WTC11 (cell line): ENCODE data around the gene TPTE2. TPM values are rescaled to one million over a fixed set of nuclear protein-coding genes. Genes with fewer than 3 reads are reported as not detected.

ENCODE experiments used
- ATAC-seq: fragments of 200-7000 bp; cut with Tn5 transposase; 2 replicates; pipeline ENCODE4 v1.10.0; 2021; ENCODE audit warnings: mild to moderate bottlenecking, moderate library complexity
- CTCF ChIA-PET: fragments of 300-600 bp; sonication (Branson Sonifier 250); formaldehyde crosslinking; loops from one replicate; lab custom pipeline; 2021; ENCODE audit warnings: antibody characterized with exemption; lab: Charles Lee
- POLR2A ChIA-PET: fragments of 350-600 bp; sonication (Branson Sonifier 250); formaldehyde crosslinking; loops from one replicate; lab custom pipeline; 2021; ENCODE audit warnings: antibody characterized with exemption; lab: Charles Lee
- DNase-seq: peaks from one replicate; pipeline ENCODE4 v3.0.0; 2021; ENCODE audit warnings: low spot score
- H3K27ac Mint-ChIP-seq: 2 replicates; pipeline ENCODE4 v1.8.0; 2021; ENCODE audit warnings: mixed read lengths
- H3K27me3 Mint-ChIP-seq: 2 replicates; pipeline ENCODE4 v1.8.0; 2021; ENCODE audit warnings: low read depth, mild to moderate bottlenecking, moderate library complexity, mixed read lengths
- H3K36me3 Mint-ChIP-seq: 2 replicates; pipeline ENCODE4 v1.8.0; 2021; ENCODE audit warnings: mixed read lengths
- H3K4me1 Mint-ChIP-seq: 2 replicates; pipeline ENCODE4 v1.8.0; 2022; ENCODE audit warnings: mixed read lengths
- H3K4me3 Mint-ChIP-seq: 2 replicates; pipeline ENCODE4 v1.8.0; 2021; ENCODE audit warnings: mild to moderate bottlenecking, moderate library complexity, mixed read lengths
- H3K9me3 Mint-ChIP-seq: 2 replicates; pipeline ENCODE4 v1.8.0; 2021; ENCODE audit warnings: mixed read lengths
- ARID4B ChIP-seq: sonication (generic); formaldehyde crosslinking; IDR thresholded peaks from 2 replicates; pipeline ENCODE4 v1.8.0; 2023; ENCODE audit warnings: missing genetic modification reagents, mild to moderate bottlenecking, borderline replicate concordance
- ATF6 ChIP-seq: sonication (generic); formaldehyde crosslinking; IDR thresholded peaks from 2 replicates; pipeline ENCODE4 v1.8.1; 2023; ENCODE audit warnings: mild to moderate bottlenecking, missing genetic modification reagents
- CTCF ChIP-seq: fragments of 200-600 bp; IDR thresholded peaks from 2 replicates; pipeline ENCODE4 v1.8.0; 2022; ENCODE audit warnings: antibody characterized with exemption
- E2F5 ChIP-seq: sonication (generic); formaldehyde crosslinking; IDR thresholded peaks from 2 replicates; pipeline ENCODE4 v1.8.1; 2022; ENCODE audit warnings: mild to moderate bottlenecking, moderate library complexity, missing genetic modification reagents
- ELF4 ChIP-seq: sonication (generic); formaldehyde crosslinking; IDR thresholded peaks from 2 replicates; pipeline ENCODE4 v1.8.1; 2022; ENCODE audit warnings: low read depth, mild to moderate bottlenecking, moderate library complexity, missing genetic modification reagents
- FOXK1 ChIP-seq: sonication (generic); formaldehyde crosslinking; IDR thresholded peaks from 2 replicates; pipeline ENCODE4 v1.8.0; 2022; ENCODE audit warnings: mild to moderate bottlenecking, moderate library complexity, missing genetic modification reagents
- FOXP1 ChIP-seq: sonication (generic); formaldehyde crosslinking; IDR thresholded peaks from 2 replicates; pipeline ENCODE4 v1.8.0; 2022; ENCODE audit warnings: missing genetic modification reagents, mild to moderate bottlenecking, moderate library complexity, borderline replicate concordance
- GABPB1 ChIP-seq: sonication (generic); formaldehyde crosslinking; IDR thresholded peaks from 2 replicates; pipeline ENCODE4 v1.8.1; 2023; ENCODE audit warnings: mild to moderate bottlenecking, missing genetic modification reagents
- IRF2 ChIP-seq: sonication (generic); formaldehyde crosslinking; IDR thresholded peaks from 2 replicates; pipeline ENCODE4 v1.8.0; 2022; ENCODE audit warnings: low read depth, missing genetic modification reagents, borderline replicate concordance
- JAZF1 ChIP-seq: fragments of 250-450 bp; sonication (Bioruptor Pico); IDR thresholded peaks from 2 replicates; pipeline ENCODE4 v1.9.0; 2021; ENCODE audit warnings: moderate library complexity, mild to moderate bottlenecking, inconsistent platforms
- NR2C2 ChIP-seq: sonication (generic); formaldehyde crosslinking; IDR thresholded peaks from 2 replicates; pipeline ENCODE4 v1.8.0; 2022; ENCODE audit warnings: mild to moderate bottlenecking, missing genetic modification reagents
- NR3C1 ChIP-seq: sonication (generic); formaldehyde crosslinking; conservative IDR thresholded peaks from 2 replicates; pipeline ENCODE4 v1.8.1; 2023; ENCODE audit warnings: low read depth, mild to moderate bottlenecking, missing genetic modification reagents
- PRRX2 ChIP-seq: fragments of 250-450 bp; sonication (Bioruptor Pico); IDR thresholded peaks from 2 replicates; pipeline ENCODE4 v1.8.0; 2021; ENCODE audit warnings: mild to moderate bottlenecking
- STAT6 ChIP-seq: sonication (generic); formaldehyde crosslinking; conservative IDR thresholded peaks from 2 replicates; pipeline ENCODE4 v1.8.1; 2023; ENCODE audit warnings: mild to moderate bottlenecking, low read depth, missing genetic modification reagents, moderate library complexity
- USF2 ChIP-seq: sonication (generic); formaldehyde crosslinking; IDR thresholded peaks from 2 replicates; pipeline ENCODE4 v1.8.1; 2023; ENCODE audit warnings: mild to moderate bottlenecking, missing genetic modification reagents, moderate library complexity
- ZNF219 ChIP-seq: sonication (generic); formaldehyde crosslinking; IDR thresholded peaks from 2 replicates; pipeline ENCODE4 v1.8.0; 2023; ENCODE audit warnings: missing genetic modification reagents, mild to moderate bottlenecking, borderline replicate concordance
- ZNF263 ChIP-seq: sonication (generic); formaldehyde crosslinking; IDR thresholded peaks from 2 replicates; pipeline ENCODE4 v1.8.1; 2022; ENCODE audit warnings: low read depth, mild to moderate bottlenecking, moderate library complexity, missing genetic modification reagents
- total RNA-seq: library from RNA; stranded (reverse); gene quantifications from 3 replicates; pipeline ENCODE4 v1.2.3, GENCODE V29; 2021

TPTE2 gene
- total RNA-seq, 1 experiment from 2014 or later = not detected

GRCh38 chr13:19606152-19606551 is 44.8 kb upstream of the TPTE2 start:
- Mint-ChIP-seq H3K27ac (no peak overlapping the region), H3K27me3 (peaks cover 40% of the 10 kb centered on the region), H3K4me1 (no peaks in the 10 kb centered on the region), H3K9me3 (peaks cover 62% of the 10 kb centered on the region), H3K36me3 (peaks cover 40% of the 10 kb centered on the region), H3K4me3 (no peak overlapping the region)
- DNase-seq = no peak
- ChIA-PET CTCF (no interaction called here), POLR2A (no interaction called here)
- no peak for ATAC-seq
- TF ChIP-seq E2F5 (CRISPR knock-in tag) = no peak
- no peak for TF ChIP-seq STAT6
- TF ChIP-seq ZNF263 (CRISPR knock-in tag) = no peak
- TF ChIP-seq JAZF1 (CRISPR knock-in tag) = no peak
- TF ChIP-seq ELF4 (CRISPR knock-in tag) = no peak
- TF ChIP-seq USF2 (CRISPR knock-in tag) = no peak
- TF ChIP-seq PRRX2 = no peak
- no peak for TF ChIP-seq FOXK1
- no peak for TF ChIP-seq NR2C2 (CRISPR knock-in tag)
- no peak for TF ChIP-seq ARID4B (CRISPR knock-in tag)
- no peak for TF ChIP-seq GABPB1 (CRISPR knock-in tag)
- TF ChIP-seq CTCF = no peak
- no peak for TF ChIP-seq ZNF219 (CRISPR knock-in tag)
- TF ChIP-seq NR3C1 (CRISPR knock-in tag) = no peak
- no peak for TF ChIP-seq ATF6 (CRISPR knock-in tag)
- TF ChIP-seq FOXP1 (CRISPR knock-in tag) = no peak
- TF ChIP-seq IRF2 (CRISPR knock-in tag) = no peak
